Body of pancreas (tissue), 4 donors: ENCODE measurements around the gene NR3C2.

Experiments used
- POLR2A ChIP-seq, 3 donors: fragments of 450-650 bp; IDR thresholded peaks; one replicate each; pipeline ENCODE4 v1.6.1; 2016; ENCODE audit warnings: antibody characterized with exemption in 3 of 3, mild to moderate bottlenecking in 2 of 3
- TF ChIP-seq, protein P1 (sequence below), 7 experiments: fragments of 450-650 bp in 4 of 7; fragments of 200-600 bp in 3 of 7; sonication (generic) in 3 of 7; IDR thresholded peaks; one replicate each; pipeline ENCODE4 v1.5.1; 2016 to 2019; ENCODE audit warnings: antibody characterized with exemption in 7 of 7

DNA sequence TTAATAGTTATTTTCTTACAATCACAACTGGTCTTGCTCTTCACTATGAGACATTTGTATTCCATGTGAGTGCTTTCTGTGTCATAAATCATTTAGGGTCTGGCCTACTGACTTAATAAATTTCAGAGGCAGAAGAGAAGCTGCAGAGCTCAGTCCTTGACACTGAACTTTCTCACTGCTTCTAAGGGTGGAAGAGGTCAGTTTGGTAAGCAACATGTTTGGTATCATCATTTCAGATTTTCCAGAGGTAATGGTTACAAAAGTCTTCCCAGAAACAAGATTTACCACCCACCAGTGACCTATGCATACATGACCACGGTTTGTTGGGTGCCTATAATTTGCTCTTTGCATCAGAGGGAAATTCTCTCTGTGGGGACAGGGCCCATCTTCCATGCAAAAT is 148.6 kb downstream of the NR3C2 start:
- no peak for TF ChIP-seq POLR2A (IDR thresholded peaks at IDR 0.05)
- TF ChIP-seq, protein P1, sequence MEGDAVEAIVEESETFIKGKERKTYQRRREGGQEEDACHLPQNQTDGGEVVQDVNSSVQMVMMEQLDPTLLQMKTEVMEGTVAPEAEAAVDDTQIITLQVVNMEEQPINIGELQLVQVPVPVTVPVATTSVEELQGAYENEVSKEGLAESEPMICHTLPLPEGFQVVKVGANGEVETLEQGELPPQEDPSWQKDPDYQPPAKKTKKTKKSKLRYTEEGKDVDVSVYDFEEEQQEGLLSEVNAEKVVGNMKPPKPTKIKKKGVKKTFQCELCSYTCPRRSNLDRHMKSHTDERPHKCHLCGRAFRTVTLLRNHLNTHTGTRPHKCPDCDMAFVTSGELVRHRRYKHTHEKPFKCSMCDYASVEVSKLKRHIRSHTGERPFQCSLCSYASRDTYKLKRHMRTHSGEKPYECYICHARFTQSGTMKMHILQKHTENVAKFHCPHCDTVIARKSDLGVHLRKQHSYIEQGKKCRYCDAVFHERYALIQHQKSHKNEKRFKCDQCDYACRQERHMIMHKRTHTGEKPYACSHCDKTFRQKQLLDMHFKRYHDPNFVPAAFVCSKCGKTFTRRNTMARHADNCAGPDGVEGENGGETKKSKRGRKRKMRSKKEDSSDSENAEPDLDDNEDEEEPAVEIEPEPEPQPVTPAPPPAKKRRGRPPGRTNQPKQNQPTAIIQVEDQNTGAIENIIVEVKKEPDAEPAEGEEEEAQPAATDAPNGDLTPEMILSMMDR (IDR thresholded peaks at IDR 0.05): no peak
